GM12878 (cell line): ENCODE data around the gene DHRS9. TPM values are rescaled to one million over a fixed set of nuclear protein-coding genes. Genes with fewer than 3 reads are reported as not detected.

Source experiments
- ATAC-seq: fragments of 200-7000 bp; cut with Tn5 transposase; 3 replicates; pipeline ENCODE4 v1.9.1; 2020; ENCODE audit warnings: mild to moderate bottlenecking, moderate library complexity
- BruUV-seq: library from RNA; stranded (reverse); fragments of 400-500 nt; replicated peaks from 2 replicates; lab custom pipeline; 2021; lab: Mats Ljungman, UMichigan
- CTCF ChIA-PET: fragments of 300-600 bp; sonication (Branson Sonifier 250); formaldehyde crosslinking; extraction: SDS; loops from one replicate; lab custom pipeline; 2021; ENCODE audit warnings: inconsistent platforms; lab: Yijun Ruan, JAX
- POLR2A ChIA-PET: fragments of 350-600 bp; formaldehyde crosslinking; extraction: SDS; loops from one replicate; lab custom pipeline; 2021; ENCODE audit warnings: inconsistent platforms; lab: Charles Lee
- RAD21 ChIA-PET: fragments of 300-600 bp; sonication (Branson Sonifier 250); formaldehyde crosslinking; loops from one replicate; lab custom pipeline; 2023; ENCODE audit warnings: antibody characterized with exemption; ENCODE audit not compliant: unreplicated experiment; lab: Charles Lee
- SMC1A ChIA-PET: fragments of 300-600 bp; sonication (Branson Sonifier 250); formaldehyde crosslinking; loops from one replicate; lab custom pipeline; 2023; ENCODE audit not compliant: unreplicated experiment, uncharacterized antibody; lab: Charles Lee
- DNase-seq: peaks from one replicate; pipeline ENCODE4 v3.0.0-alpha.2; 2011; ENCODE audit warnings: low read depth, low spot score
- FAIRE-seq: peaks from 3 replicates; lab custom pipeline; 2011; peaks lifted over from hg19 to GRCh38; lab: Jason Lieb, UNC
- H2AFZ ChIP-seq: 2 replicates; pipeline ENCODE4 v1.6.0; 2011; ENCODE audit warnings: low read depth, low read length, control low read depth; ENCODE audit not compliant: control insufficient read depth
- H3K27ac ChIP-seq: 2 replicates; pipeline ENCODE4 v1.5.1; 2011; ENCODE audit warnings: control low read depth; ENCODE audit not compliant: control insufficient read depth, insufficient read depth
- H3K27me3 ChIP-seq, 2 experiments: replicated peaks in 1 of 2; 2 replicates each; pipeline versions ENCODE4 v1.6.0 to v1.6.1; 2011; ENCODE audit warnings: low read length in 1 of 2; ENCODE audit not compliant: control insufficient read depth in 2 of 2, insufficient read depth in 2 of 2
- H3K36me3 ChIP-seq, 2 experiments: 2 replicates each; pipeline ENCODE4 v1.5.1; 2011; ENCODE audit warnings: low read length in 1 of 2; ENCODE audit not compliant: control insufficient read depth in 2 of 2, insufficient read depth in 2 of 2
- H3K4me1 ChIP-seq: 2 replicates; pipeline ENCODE4 v1.6.1; 2011; ENCODE audit warnings: mild to moderate bottlenecking, low read length, moderate library complexity, mixed read lengths; ENCODE audit not compliant: control insufficient read depth, insufficient read depth
- H3K4me2 ChIP-seq: 2 replicates; pipeline ENCODE4 v1.6.0; 2011; ENCODE audit warnings: control low read depth; ENCODE audit not compliant: control insufficient read depth, insufficient read depth
- H3K4me3 ChIP-seq: fragments of 200-600 bp; sonication (generic); 2 replicates; pipeline ENCODE4 v1.5.1; 2016
- H3K79me2 ChIP-seq: 2 replicates; pipeline ENCODE4 v1.6.0; 2011; ENCODE audit warnings: low read length; ENCODE audit not compliant: control insufficient read depth, insufficient read depth
- H3K9ac ChIP-seq: 2 replicates; pipeline ENCODE4 v1.8.0; 2011; ENCODE audit warnings: low read length, control low read depth, mixed read lengths; ENCODE audit not compliant: control insufficient read depth, insufficient read depth
- H3K9me3 ChIP-seq: replicated peaks from 3 replicates; pipeline ENCODE4 v1.5.1; 2011; ENCODE audit warnings: mild to moderate bottlenecking, low read length; ENCODE audit not compliant: control insufficient read depth, insufficient read depth
- H4K20me1 ChIP-seq: 2 replicates; pipeline ENCODE4 v1.6.0; 2011; ENCODE audit not compliant: control insufficient read depth, insufficient read depth
- BRCA1 ChIP-seq: IDR thresholded peaks from 2 replicates; pipeline ENCODE4 v1.6.1; 2011; ENCODE audit warnings: low read depth, low read length, improper control_type of control experiment
- CUX1 ChIP-seq: IDR thresholded peaks from 2 replicates; pipeline ENCODE4 v1.6.1; 2012; ENCODE audit warnings: improper control_type of control experiment, low read depth, low read length; ENCODE audit not compliant: insufficient replicate concordance
- MAX ChIP-seq: IDR thresholded peaks from 2 replicates; pipeline ENCODE4 v1.6.1; 2012; ENCODE audit warnings: low read depth, low read length, improper control_type of control experiment
- POLR2AphosphoS2 ChIP-seq: IDR thresholded peaks from 2 replicates; pipeline ENCODE4 v1.6.1; 2011; ENCODE audit warnings: low read depth, mild to moderate bottlenecking, low read length, improper control_type of control experiment, moderate library complexity
- POLR2AphosphoS5 ChIP-seq: IDR thresholded peaks from 2 replicates; pipeline ENCODE4 v1.6.1; 2011; ENCODE audit warnings: mild to moderate bottlenecking, low read length, inconsistent platforms
- RELB ChIP-seq: fragments of 450-650 bp; IDR thresholded peaks from 2 replicates; pipeline ENCODE4 v1.6.1; 2017; ENCODE audit warnings: low read depth, mild to moderate bottlenecking, moderate library complexity
- STAT3 ChIP-seq: IDR thresholded peaks from 2 replicates; pipeline ENCODE4 v1.6.1; 2011; ENCODE audit warnings: low read depth, low read length, improper control_type of control experiment
- TAF1 ChIP-seq: IDR thresholded peaks from 2 replicates; pipeline ENCODE4 v1.6.1; 2011; ENCODE audit warnings: mild to moderate bottlenecking, low read depth, low read length, borderline replicate concordance
- TCF7 ChIP-seq: IDR thresholded peaks from 2 replicates; pipeline ENCODE4 v1.6.1; 2014; ENCODE audit warnings: antibody characterized with exemption, borderline replicate concordance
- WRNIP1 ChIP-seq: IDR thresholded peaks from 2 replicates; pipeline ENCODE4 v1.6.1; 2011; ENCODE audit warnings: low read depth, low read length, improper control_type of control experiment, borderline replicate concordance
- ZBTB40 ChIP-seq: fragments of 450-650 bp; IDR thresholded peaks from 2 replicates; pipeline ENCODE4 v1.6.1; 2016; ENCODE audit warnings: mild to moderate bottlenecking, moderate library complexity, borderline replicate concordance
- ZZZ3 ChIP-seq: IDR thresholded peaks from 2 replicates; pipeline ENCODE4 v1.6.1; 2011; ENCODE audit warnings: low read depth; ENCODE audit not compliant: control insufficient read depth, insufficient read length
- WGBS: methylation state at CpG from one replicate; pipeline ENCODE4 v1.1.6; 2016; ENCODE audit warnings: low lambda C conversion rate; ENCODE audit not compliant: insufficient replicate concordance, insufficient coverage; ENCODE audit errors: missing lambda C conversion rate; 5-methylcytosine and 5-hydroxymethylcytosine counted together
- in situ Hi-C: fragments of 300-500 bp; cut with MboI; formaldehyde crosslinking; loops from 9 replicates; pipeline ENCODE4 v1.14.3; 2018; ENCODE audit warnings: mixed read lengths
- intact Hi-C: fragments of 100-400 bp; cut with micrococcal nuclease; formaldehyde crosslinking; loops from one replicate; pipeline ENCODE4 v1.14.2; 2022; ENCODE audit not compliant: unreplicated experiment
- polyA plus RNA-seq, 11 experiments: library from polyadenylated mRNA; depleted of rRNA in 4 of 11; unstranded in 6 of 11; stranded (reverse) in 5 of 11; fragments of >200 nt; fragmentation: Nextera tagmentation in 4 of 11; fragmentation: Illumina TruSeq in 1 of 11; extraction: Ambion mirVana in 4 of 11; extraction: Trizol in 1 of 11; gene quantifications; 1 replicate in 1 of 11; 2 replicates in 10 of 11; pipeline versions ENCODE4 v1.2.1 to v1.2.3, GENCODE V29; 2011 to 2016; ENCODE audit warnings: inconsistent platforms in 2 of 11, missing spikeins in 2 of 11, low read depth in 1 of 11
- total RNA-seq, 4 experiments: library from RNA; depleted of rRNA in 3 of 4; stranded (reverse); fragments of >200 nt in 3 of 4; fragmentation: Illumina TruSeq in 1 of 4; extraction: Trizol in 1 of 4; gene quantifications; 2 replicates each; pipeline versions ENCODE4 v1.2.1 to v1.2.3, GENCODE V29; 2013 to 2021

Gene DHRS9
- total and polyA plus RNA-seq, 10 of the 15 experiments (the other 5 are each of a cell fraction or from before 2014, with no cell fraction given) = 0.09 to 0.34 (median 0.13) TPM; not detected in 5

GRCh38 chr2:169036736-169037440 lies 32.5 kb upstream of the DHRS9 start:
- H4K20me1 ChIP-seq = no peaks in the 10 kb centered on the region
- ChIA-PET RAD21 (no interaction called here), SMC1A (no interaction called here), CTCF (no interaction called here), POLR2A (no interaction called here)
- H3K36me3 ChIP-seq = no peaks in the 10 kb centered on the region
- ATAC-seq = peak; percentile 54
- peak; percentile 27 for FAIRE-seq
- H3K4me1 ChIP-seq = peaks cover 3% of the 10 kb centered on the region; the same call in 1 of the 2 replicates
- no peak overlapping the region for H3K9ac ChIP-seq
- BruUV-seq = no TSS peak
- H3K9me3 ChIP-seq = peaks cover 1% of the 10 kb centered on the region; the same call in 1 of the 3 replicates
- H3K27me3 ChIP-seq = no peaks in the 10 kb centered on the region
- H3K79me2 ChIP-seq = no peaks in the 10 kb centered on the region
- intact Hi-C loops = no loop called here
- H3K27ac ChIP-seq = no peak overlapping the region
- 10% methylated on average over 4 of the region's 4 CpGs for WGBS
- no peak overlapping the region for H2AFZ ChIP-seq
- no peak overlapping the region for H3K4me2 ChIP-seq
- in situ Hi-C loops = no loop called here
- H3K4me3 ChIP-seq = no peak overlapping the region
- DNase-seq = no peak
- TF ChIP-seq ZBTB40 (no peak), TCF7 (no peak), POLR2AphosphoS5 (no peak), WRNIP1 (no peak), POLR2AphosphoS2 (no peak), CUX1 (no peak), BRCA1 (no peak), MAX (no peak), ZZZ3 (no peak), TAF1 (no peak), RELB (no peak), STAT3 (no peak)
